ENCODE results near the gene ZC3HAV1.

GRCh38 chr7:138999414-138999813 is 110.1 kb downstream of the ZC3HAV1 start:
- TF ChIP-seq CTCF (conservative IDR thresholded peaks at IDR 0.05; ENCODE audit: low read depth in 2 of 2) = no peak
- no peak for TF ChIP-seq POLR2AphosphoS5 (IDR thresholded peaks at IDR 0.05; ENCODE audit: low read depth)
- no peak for TF ChIP-seq EZH2 (IDR thresholded peaks at IDR 0.05; ENCODE audit: low read depth, unreplicated experiment)
- no peak for TF ChIP-seq EZH2phosphoT487 (IDR thresholded peaks at IDR 0.05; ENCODE audit: unreplicated experiment)
- TF ChIP-seq STAT1 (IDR thresholded peaks at IDR 0.05; ENCODE audit: unreplicated experiment) = no peak
- TF ChIP-seq REST (IDR thresholded peaks at IDR 0.05; ENCODE audit: unreplicated experiment) = no peak
- TF ChIP-seq ETS1 (IDR thresholded peaks at IDR 0.05) = no peak
- no peak for TF ChIP-seq ZNF331 (CRISPR knock-in tag; IDR thresholded peaks at IDR 0.05; ENCODE audit: low read depth)
